Lung (tissue), 12 donors: ENCODE results near the gene QRSL1. TPM values are rescaled to one million over a fixed set of nuclear protein-coding genes. Genes with fewer than 3 reads are reported as not detected.

Experiments used
- ATAC-seq: fragments of 200-7000 bp; cut with Tn5 transposase; one replicate; pipeline ENCODE4 v1.9.1; 2020; ENCODE audit warnings: moderate number of reproducible peaks; ENCODE audit not compliant: insufficient read depth, low FRiP score
- DNase-seq, 3 donors: peaks; one replicate each; pipeline ENCODE4 v3.0.0-alpha.2; 2013 to 2017
- H3K27ac ChIP-seq, 2 donors: one replicate each; pipeline ENCODE4 v1.5.1; 2013; ENCODE audit warnings: mild to moderate bottlenecking in 2 of 2, moderate library complexity in 2 of 2, control low read depth in 1 of 2, inconsistent platforms in 1 of 2, low read depth in 1 of 2, low read length in 1 of 2
- H3K27me3 ChIP-seq, 3 donors: one replicate each; pipeline ENCODE4 v1.5.1; 2013; ENCODE audit warnings: low read length in 2 of 3; ENCODE audit not compliant: control insufficient read depth in 3 of 3, insufficient read depth in 3 of 3
- H3K36me3 ChIP-seq, 4 donors: one replicate each; pipeline ENCODE4 v1.5.1; 2013; ENCODE audit warnings: low read length in 4 of 4, mild to moderate bottlenecking in 1 of 4, moderate library complexity in 1 of 4; ENCODE audit not compliant: control insufficient read depth in 4 of 4, insufficient read depth in 4 of 4
- H3K4me1 ChIP-seq, 5 donors: one replicate each; pipeline ENCODE4 v1.5.1; 2013; ENCODE audit warnings: low read length in 5 of 5, mild to moderate bottlenecking in 2 of 5, moderate library complexity in 1 of 5; ENCODE audit not compliant: control insufficient read depth in 5 of 5, insufficient read depth in 5 of 5
- H3K4me3 ChIP-seq: one replicate; pipeline ENCODE4 v1.5.1; 2013; ENCODE audit warnings: mild to moderate bottlenecking, control low read depth, moderate library complexity
- H3K9ac ChIP-seq, 2 donors: one replicate each; pipeline ENCODE4 v1.5.1; 2013; ENCODE audit warnings: low read length in 2 of 2, control low read depth in 1 of 2; ENCODE audit not compliant: insufficient read depth in 1 of 2
- H3K9me3 ChIP-seq, 4 donors: one replicate each; pipeline ENCODE4 v1.5.1; 2013; ENCODE audit warnings: low read length in 3 of 4, mild to moderate bottlenecking in 1 of 4, moderate library complexity in 1 of 4; ENCODE audit not compliant: control insufficient read depth in 4 of 4, insufficient read depth in 3 of 4
- CTCF ChIP-seq: IDR thresholded peaks from 2 replicates; pipeline ENCODE4 v1.5.1; 2012; ENCODE audit warnings: mild to moderate bottlenecking; ENCODE audit errors: control extremely low read depth, extremely low read depth
- WGBS, 2 donors: extraction: QIAGEN DNeasy Blood & Tissue Kit; methylation state at CpG; one replicate each; pipeline ENCODE4 v1.1.7; 2013; 5-methylcytosine and 5-hydroxymethylcytosine counted together
- polyA plus RNA-seq, 2 donors: library from polyadenylated mRNA; stranded (reverse); fragments of 200-250 nt; gene quantifications; one replicate each; pipeline ENCODE4 v1.2.1, GENCODE V29; 2013
- total RNA-seq, 2 donors: library from RNA; depleted of rRNA in 1 of 2; stranded (reverse); fragments of >200 nt in 1 of 2; gene quantifications; one replicate each; pipeline ENCODE4 v1.2.1, GENCODE V29; 2014 to 2021
- donor health status: control.
- donor health status: control.
- donor health status: Bipolar disorder and iron deficiency.
- donor health status: healthy.
- donor health status: DM: yes; HTN: yes; CAD: no.

The QRSL1 gene
- total and polyA plus RNA-seq, 4 donors, result 5.3 to 14.6 (median 7.1) TPM

- WGBS, 2 donors, result 87 to 91% methylated on average over 3 of the region's 3 CpGs
These were observed 14.7 kb upstream of the QRSL1 start for GRCh38 chr6:106614592-106615257.

GRCh38 chr6:106617302-106617701, 12.1 kb upstream of the QRSL1 start:
- Histone ChIP-seq H3K4me1 (no peaks in the 10 kb centered on the region), H3K4me3 (no peak overlapping the region), H3K9ac (no peak overlapping the region), H3K9me3 (no peaks in the 10 kb centered on the region), H3K27ac (no peak overlapping the region), H3K27me3 (no peaks in the 10 kb centered on the region), H3K36me3 (peaks cover 0 to 9% (median 3%) of the 10 kb centered on the region in 4 donors)
- ATAC-seq (no peak), DNase-seq (no peak)
- TF ChIP-seq CTCF, result no peak

More at GRCh38 chr6:106614592-106615257, 14.7 kb upstream of the QRSL1 start:
- TF ChIP-seq CTCF, result no peak
- Histone ChIP-seq H3K9ac (no peak overlapping the region), H3K27ac (no peak overlapping the region), H3K9me3 (no peaks in the 10 kb centered on the region), H3K4me1 (no peaks in the 10 kb centered on the region), H3K27me3 (no peaks in the 10 kb centered on the region), H3K4me3 (no peak overlapping the region), H3K36me3 (peaks cover 0 to 5% (median 2%) of the 10 kb centered on the region in 4 donors)
- DNase-seq, result no peak
- ATAC-seq, result no peak

GRCh38 chr6:106617857-106618256, 11.5 kb upstream of the QRSL1 start:
- ATAC-seq (no peak), DNase-seq (no peak)
- H3K27me3 ChIP-seq, result no peaks in the 10 kb centered on the region
- no peak for TF ChIP-seq CTCF
- no peak overlapping the region for H3K9ac ChIP-seq
- peaks cover 0 to 9% (median 5%) of the 10 kb centered on the region in 4 donors for H3K36me3 ChIP-seq
- no peaks in the 10 kb centered on the region for H3K4me1 ChIP-seq
- H3K9me3 ChIP-seq, result peaks cover 0 to 1% (median 0%) of the 10 kb centered on the region in 4 donors
- H3K27ac ChIP-seq, result no peak overlapping the region
- WGBS, 2 donors, result 86 to 94% methylated on average over 1 of the region's 1 CpG
- no peak overlapping the region for H3K4me3 ChIP-seq

GRCh38 chr6:106618324-106618723, 11.1 kb upstream of the QRSL1 start:
- DNase-seq (no peak), ATAC-seq (no peak)
- WGBS, 2 donors, result 73 to 79% methylated on average over 3 of the region's 3 CpGs
- TF ChIP-seq CTCF, result no peak
- H3K9ac ChIP-seq, result no peak overlapping the region
- no peaks in the 10 kb centered on the region for H3K27me3 ChIP-seq
- H3K4me1 ChIP-seq, result no peaks in the 10 kb centered on the region
- no peak overlapping the region for H3K4me3 ChIP-seq
- peaks cover 0 to 9% (median 5%) of the 10 kb centered on the region in 4 donors for H3K36me3 ChIP-seq
- peaks cover 0 to 3% (median 0%) of the 10 kb centered on the region in 4 donors for H3K9me3 ChIP-seq
- no peak overlapping the region for H3K27ac ChIP-seq
